GM12865 (cell line): Measurements from ENCODE around the gene BSN.

Experiments
- DNase-seq: peaks from one replicate; pipeline ENCODE4 v3.0.0; 2010; ENCODE audit warnings: low read depth
- H3K4me3 ChIP-seq: 2 replicates; pipeline ENCODE4 v1.5.1; 2011; ENCODE audit warnings: mild to moderate bottlenecking, low read depth, low read length, control low read depth
- TF ChIP-seq, protein P1 (sequence below): IDR thresholded peaks from 2 replicates; pipeline ENCODE4 v1.5.1; 2011; ENCODE audit warnings: low read length, control low read depth, low read depth, inconsistent platforms; ENCODE audit not compliant: insufficient read depth; ENCODE audit errors: missing control alignments

The BSN gene

GRCh38 chr3:49716691-49717210 lies 162.5 kb downstream of the BSN start:
- H3K4me3 ChIP-seq = no peak overlapping the region
- DNase-seq = no peak
- TF ChIP-seq, protein P1, sequence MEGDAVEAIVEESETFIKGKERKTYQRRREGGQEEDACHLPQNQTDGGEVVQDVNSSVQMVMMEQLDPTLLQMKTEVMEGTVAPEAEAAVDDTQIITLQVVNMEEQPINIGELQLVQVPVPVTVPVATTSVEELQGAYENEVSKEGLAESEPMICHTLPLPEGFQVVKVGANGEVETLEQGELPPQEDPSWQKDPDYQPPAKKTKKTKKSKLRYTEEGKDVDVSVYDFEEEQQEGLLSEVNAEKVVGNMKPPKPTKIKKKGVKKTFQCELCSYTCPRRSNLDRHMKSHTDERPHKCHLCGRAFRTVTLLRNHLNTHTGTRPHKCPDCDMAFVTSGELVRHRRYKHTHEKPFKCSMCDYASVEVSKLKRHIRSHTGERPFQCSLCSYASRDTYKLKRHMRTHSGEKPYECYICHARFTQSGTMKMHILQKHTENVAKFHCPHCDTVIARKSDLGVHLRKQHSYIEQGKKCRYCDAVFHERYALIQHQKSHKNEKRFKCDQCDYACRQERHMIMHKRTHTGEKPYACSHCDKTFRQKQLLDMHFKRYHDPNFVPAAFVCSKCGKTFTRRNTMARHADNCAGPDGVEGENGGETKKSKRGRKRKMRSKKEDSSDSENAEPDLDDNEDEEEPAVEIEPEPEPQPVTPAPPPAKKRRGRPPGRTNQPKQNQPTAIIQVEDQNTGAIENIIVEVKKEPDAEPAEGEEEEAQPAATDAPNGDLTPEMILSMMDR = no peak

DNA sequence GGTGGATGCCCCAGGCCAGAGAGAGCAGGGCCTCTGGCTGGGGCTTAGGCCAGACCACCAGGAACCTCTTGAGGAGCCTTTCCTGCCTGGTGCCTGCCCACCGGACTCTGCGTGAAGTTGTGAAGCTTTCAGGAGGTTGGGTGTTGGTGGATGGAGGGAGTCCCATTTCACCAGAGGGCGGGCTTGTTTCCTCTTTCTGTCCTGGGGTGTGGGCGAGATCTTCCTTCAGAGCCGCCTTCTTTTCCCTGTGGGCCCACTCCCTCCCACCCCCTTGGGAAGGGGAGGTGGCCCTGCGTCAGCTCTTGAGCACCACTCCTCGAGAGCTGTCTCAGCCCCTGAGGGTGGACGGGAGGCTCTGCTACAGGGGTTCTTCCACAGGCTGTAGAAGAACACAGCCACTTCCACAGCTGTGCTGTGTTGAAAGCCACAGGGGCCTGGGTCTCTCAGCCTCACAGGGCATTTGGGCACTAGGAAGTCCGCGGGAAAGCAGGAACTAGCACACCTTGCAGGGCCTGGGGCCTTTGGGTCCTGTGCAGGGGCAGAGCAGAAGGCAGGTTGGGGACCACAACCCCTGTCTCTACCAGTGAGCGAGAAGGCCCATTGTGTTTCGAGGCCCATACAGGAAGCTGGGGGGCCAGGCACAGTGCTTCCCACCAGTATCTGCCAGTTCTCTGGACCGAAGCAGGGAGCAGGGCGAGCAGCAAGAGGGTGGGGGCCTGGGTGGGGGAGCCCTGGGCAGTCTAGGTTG lies 163.1 kb downstream of the BSN start:
- TF ChIP-seq, protein P1 = no peak
- no peak for DNase-seq
- H3K4me3 ChIP-seq = no peak overlapping the region

- no peak for DNase-seq
- TF ChIP-seq, protein P1 = no peak
Observed at GRCh38 chr3:49717959-49718857, 163.9 kb downstream of the BSN start.

GRCh38 chr3:49718858-49719213 lies 164.6 kb downstream of the BSN start:
- TF ChIP-seq, protein P1 = no peak
- H3K4me3 ChIP-seq = peak overlapping the region; percentile 32
- no peak for DNase-seq

More at GRCh38 chr3:49717959-49718857, 163.9 kb downstream of the BSN start:
- no peak overlapping the region for H3K4me3 ChIP-seq

GRCh38 chr3:49719214-49719884 lies 165.1 kb downstream of the BSN start, which contains the start of gene AMIGO3:
Gene AMIGO3, minus strand, starts transcription at chr3:49719684. Its CDS starts 219 bp downstream, at chr3:49719465.
- peak within 1 kb of the TSS; percentile 32 for H3K4me3 ChIP-seq
- TF ChIP-seq, protein P1 = peak; percentile 80
- peak; percentile 92 for DNase-seq
